ENCODE results near the gene MKLN1.

MKLN1 gene

GRCh38 chr7:131522325-131522930 lies 194.8 kb downstream of the MKLN1 start:
- no peak for DNase-seq (ENCODE audit: low spot score)

GRCh38 chr7:131524115-131524514 lies 196.4 kb downstream of the MKLN1 start:
- DNase-seq (ENCODE audit: low spot score): no peak

GRCh38 chr7:131524703-131525102 lies 197.0 kb downstream of the MKLN1 start:
- DNase-seq (ENCODE audit: low spot score): no peak

GRCh38 chr7:131525820-131526219 lies 198.1 kb downstream of the MKLN1 start:
- DNase-seq (ENCODE audit: low spot score): peak; percentile 29

GRCh38 chr7:131527456-131527855 lies 199.8 kb downstream of the MKLN1 start:
- DNase-seq (ENCODE audit: low spot score): no peak

DNA sequence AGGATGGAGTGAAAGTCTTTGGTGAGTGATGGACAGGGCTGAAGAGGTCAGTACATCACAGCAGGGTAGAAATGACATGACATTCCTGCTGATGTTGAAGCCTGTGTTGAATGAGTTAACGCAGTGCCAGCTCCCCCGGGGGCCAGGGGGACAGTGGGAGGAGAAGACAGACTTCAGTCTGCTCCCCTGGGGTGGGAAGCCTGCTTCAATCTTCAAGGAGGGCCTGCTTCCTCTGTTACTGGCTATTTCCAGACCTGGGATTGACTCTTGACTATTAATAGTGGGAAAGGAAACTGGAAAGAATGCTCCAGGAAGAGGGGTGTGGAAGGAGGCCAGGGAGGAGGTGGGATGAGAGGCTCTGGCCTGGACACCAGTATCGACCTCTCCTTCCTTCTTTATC lies 201.5 kb downstream of the MKLN1 start:
- DNase-seq (ENCODE audit: low spot score): no peak

GRCh38 chr7:131529617-131530016 lies 201.9 kb downstream of the MKLN1 start:
- no peak for DNase-seq (ENCODE audit: low spot score)

DNA sequence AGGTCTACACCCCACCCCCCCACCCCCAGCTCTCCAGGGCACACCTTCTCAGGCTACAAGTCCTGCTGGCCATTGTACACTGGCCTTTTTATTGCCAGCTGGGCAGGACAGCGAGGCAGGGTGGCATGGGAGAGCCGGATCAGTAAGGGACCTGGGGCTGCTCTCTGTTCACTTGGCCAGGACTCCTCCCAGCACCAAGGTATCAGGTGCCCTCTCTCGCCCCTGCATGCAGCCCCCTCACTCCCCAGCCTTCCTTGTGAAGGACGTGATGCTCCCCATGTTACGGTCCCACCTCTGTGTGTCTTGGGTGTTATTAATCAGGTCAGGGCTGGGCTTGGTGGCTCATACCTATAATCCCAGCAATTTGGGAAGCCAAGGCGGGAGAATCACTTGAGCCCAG lies 202.5 kb downstream of the MKLN1 start:
- no peak for DNase-seq (ENCODE audit: low spot score)

- DNase-seq (ENCODE audit: low spot score): no peak
Observed at GRCh38 chr7:131532570-131533091, 205.0 kb downstream of the MKLN1 start.

- DNase-seq (ENCODE audit: low spot score): no peak
Observed at GRCh38 chr7:131533151-131533559, 205.5 kb downstream of the MKLN1 start.

DNA sequence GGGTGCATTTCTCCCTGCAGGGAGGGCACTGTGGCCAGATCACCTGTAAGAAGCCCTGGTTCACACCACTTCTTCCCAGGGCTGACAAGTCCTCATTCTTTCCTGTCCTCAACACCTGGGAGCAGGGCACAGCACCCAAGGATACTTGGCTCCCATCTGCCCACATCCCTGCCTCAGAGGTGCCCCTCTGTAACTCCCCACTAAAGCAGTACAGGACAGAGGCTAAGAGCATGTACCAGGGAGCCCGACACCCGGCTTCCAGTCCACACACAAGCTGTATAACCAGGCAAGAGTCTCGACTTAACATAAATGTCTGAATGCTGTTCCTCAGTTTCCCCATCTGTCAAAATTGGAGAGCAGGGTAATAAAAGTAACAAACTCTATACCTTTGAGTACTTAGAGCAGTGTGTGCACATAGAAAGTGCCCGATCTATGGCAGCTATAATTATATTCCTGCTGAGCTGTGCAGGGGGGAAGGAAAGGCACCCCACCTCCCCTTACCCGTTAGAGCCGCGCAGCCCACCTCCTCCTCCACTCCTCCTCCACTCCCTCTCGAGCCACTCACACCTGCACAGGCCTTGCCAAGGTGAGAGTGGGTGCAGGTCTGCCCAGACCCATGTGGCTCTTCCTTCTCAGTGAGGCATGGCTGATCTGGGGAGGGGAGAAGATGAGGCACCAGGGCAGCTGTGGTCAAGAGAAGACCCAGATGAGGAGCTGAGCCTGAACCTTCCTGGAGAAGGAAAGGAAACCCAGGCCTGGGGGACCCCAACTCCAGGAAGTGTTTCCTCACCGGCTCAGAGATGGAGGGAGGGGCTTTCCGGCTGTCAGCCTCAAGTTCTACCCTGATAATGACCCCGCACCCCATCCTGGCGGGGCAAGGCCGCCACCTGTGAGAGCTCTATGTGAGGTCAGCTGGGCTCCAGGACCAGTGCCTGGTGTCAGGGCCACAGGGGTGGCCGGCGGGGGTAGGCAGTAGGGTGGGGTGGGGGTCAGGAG lies 206.2 kb downstream of the MKLN1 start:
- no peak for DNase-seq (ENCODE audit: low spot score)

DNA sequence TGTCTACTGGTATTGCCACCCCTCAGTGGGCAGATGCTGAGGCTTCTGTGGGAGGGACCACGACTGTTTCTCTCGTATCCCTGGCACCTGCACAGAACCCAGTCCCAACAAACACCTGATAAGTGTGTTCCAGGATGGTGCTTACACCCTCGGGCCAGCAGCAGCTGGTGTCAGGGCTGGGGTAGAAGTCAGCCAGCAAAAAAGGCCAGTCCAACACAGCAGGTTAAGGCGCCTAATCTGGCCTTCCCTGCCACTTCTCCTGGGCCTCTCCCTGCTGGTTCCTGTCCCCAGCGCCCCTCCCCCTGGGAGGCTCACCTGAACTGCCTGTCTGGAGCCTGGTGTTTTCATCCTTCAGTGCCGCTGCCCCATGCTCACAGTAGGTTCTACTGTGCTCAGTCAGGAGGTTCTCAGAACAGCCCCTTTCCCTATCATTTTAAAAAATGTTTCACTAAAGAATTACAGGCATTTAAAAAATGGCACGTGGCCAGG lies 208.7 kb downstream of the MKLN1 start:
- no peak for DNase-seq (ENCODE audit: low spot score)

DNA sequence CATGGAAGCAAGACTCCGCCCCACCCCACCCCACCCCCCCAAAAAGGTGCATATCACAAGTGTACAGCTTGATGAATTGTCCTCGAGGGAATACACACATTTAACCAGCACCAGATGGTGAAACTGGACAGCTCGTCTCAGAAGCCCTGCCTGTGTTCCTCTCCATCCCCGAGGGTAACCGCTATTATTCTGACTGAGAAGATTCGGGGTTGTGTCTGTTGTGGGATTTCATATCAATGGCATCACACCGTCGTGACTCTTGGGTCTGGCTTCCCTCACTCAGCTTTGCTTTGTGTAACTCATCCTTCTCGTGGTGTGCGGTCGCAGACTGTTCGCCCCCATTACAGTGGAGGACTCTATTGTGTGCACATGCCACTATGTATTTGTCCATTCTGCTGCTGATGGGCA lies 209.9 kb downstream of the MKLN1 start:
- no peak for DNase-seq (ENCODE audit: low spot score)

GRCh38 chr7:131538071-131538812 lies 210.6 kb downstream of the MKLN1 start:
- DNase-seq (ENCODE audit: low spot score): no peak

DNA sequence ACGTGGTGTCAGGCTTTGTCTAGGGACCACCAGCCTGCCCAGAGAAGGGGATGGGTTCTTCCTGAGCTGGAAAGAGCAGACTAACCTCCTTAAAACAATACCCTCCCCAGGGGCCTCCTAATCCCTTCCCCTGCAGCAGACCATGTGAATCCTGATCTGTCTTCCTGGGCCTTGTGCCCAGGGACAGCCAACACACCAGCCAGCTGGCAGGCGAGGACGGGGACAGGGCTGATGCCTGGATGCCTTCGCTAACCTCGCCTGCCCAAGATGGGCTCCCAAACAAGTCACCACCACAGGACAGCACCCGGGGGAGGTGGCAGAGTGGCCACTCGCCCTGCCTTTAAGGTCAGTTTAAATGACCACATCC lies 211.1 kb downstream of the MKLN1 start:
- no peak for DNase-seq (ENCODE audit: low spot score)

DNA sequence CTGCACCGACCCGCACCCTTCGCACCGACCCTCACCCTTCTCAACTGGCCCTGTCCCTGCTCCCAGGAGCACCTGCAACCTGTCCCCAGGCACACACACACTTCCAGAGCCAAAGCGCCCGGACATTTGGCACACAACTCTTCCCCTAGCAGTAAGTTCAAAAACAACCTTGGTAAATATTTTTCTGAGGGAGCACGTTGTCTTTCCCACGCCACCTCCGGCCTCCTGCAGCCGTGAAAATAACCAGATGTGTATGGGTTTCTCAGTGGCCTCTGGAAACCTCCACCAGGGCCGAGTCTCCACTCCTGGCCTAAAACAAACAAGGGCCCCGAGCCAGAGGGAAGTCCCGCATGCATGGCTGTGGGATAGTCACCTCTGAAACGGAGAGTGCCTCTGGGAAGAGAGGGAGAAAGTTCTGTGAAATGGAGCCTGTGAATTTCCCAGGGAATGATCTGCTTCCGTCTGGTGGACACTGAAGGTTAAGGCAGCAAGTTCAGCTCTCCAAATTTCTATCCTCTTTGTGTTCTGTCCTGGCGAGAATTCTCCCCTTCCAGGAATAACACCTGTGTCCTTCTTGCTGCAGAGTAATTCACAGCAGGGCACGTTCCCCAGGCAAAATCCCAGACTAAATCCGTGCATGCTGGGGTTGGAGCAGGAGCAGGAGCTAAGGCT lies 213.0 kb downstream of the MKLN1 start:
- no peak for DNase-seq (ENCODE audit: low spot score)

- no peak for DNase-seq (ENCODE audit: low spot score)
Observed at GRCh38 chr7:131543298-131543697, 215.6 kb downstream of the MKLN1 start.

DNA sequence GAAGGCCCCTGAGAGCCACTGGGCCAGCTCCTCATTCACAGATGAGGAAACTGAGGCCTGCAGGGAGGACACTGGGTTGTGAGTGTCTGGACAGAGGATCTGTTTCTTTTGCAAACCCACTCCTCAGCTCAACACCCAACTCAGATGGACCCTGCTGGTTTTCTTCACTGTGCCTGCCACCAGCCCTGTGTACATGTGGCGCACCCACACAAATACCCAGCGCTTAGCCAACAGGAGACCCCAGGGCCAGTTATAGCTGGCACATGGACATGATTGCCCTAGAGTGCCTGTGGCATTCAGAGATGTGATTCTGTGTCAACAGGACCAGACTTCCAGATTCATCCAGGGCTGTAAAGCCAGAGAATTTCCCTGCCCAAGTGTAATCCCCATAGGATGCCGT lies 216.3 kb downstream of the MKLN1 start:
- no peak for DNase-seq (ENCODE audit: low spot score)

- peak; percentile 45 for DNase-seq (ENCODE audit: low spot score)
Observed at GRCh38 chr7:131544449-131545301, 217.0 kb downstream of the MKLN1 start.

- DNase-seq (ENCODE audit: low spot score): no peak
Observed at GRCh38 chr7:131546126-131546525, 218.4 kb downstream of the MKLN1 start.
